Mammary epithelial cell (primary cell): Measurements from ENCODE around the gene MED9.

ENCODE experiments used
- CTCF ChIP-seq, 2 donors: IDR thresholded peaks in 1 of 2; conservative IDR thresholded peaks in 1 of 2; 2 replicates each; pipeline ENCODE4 v1.5.1; 2011 to 2012; ENCODE audit warnings: inconsistent platforms in 2 of 2, low read length in 2 of 2, mild to moderate bottlenecking in 2 of 2, control low read depth in 1 of 2, low read depth in 1 of 2; ENCODE audit not compliant: insufficient read depth in 1 of 2; ENCODE audit errors: extremely low read depth in 1 of 2
- EZH2 ChIP-seq: IDR thresholded peaks from 2 replicates; pipeline ENCODE4 v1.6.1; 2012; ENCODE audit warnings: low read length, inconsistent platforms, borderline replicate concordance

GRCh38 chr17:17462048-17462824 lies 14.6 kb upstream of the MED9 start:
- TF ChIP-seq CTCF (conservative IDR thresholded peaks at IDR 0.05 in 1 of 2, IDR thresholded peaks at IDR 0.05 in 1 of 2; ENCODE audit: extremely low read depth in 1 of 2, insufficient read depth in 1 of 2, low read depth in 1 of 2, low read length in 2 of 2) (no peak), EZH2 (no peak)
